Stimulated activated CD4-positive, alpha-beta T cell treated with anti-CD3 and anti-CD28 coated beads, Interleukin-4, amount 100 ng/mL, for 48 hours (primary cell): ENCODE results near the gene SUCLG2.

Experiments
- DNase-seq, 2 donors: peaks; one replicate each; pipeline ENCODE4 v3.0.0-alpha.2; 2020; ENCODE audit warnings: low read depth in 2 of 2

SUCLG2 gene

GRCh38 chr3:67458896-67459530 is 195.4 kb downstream of the SUCLG2 start:
- DNase-seq, result no peak

GRCh38 chr3:67458408-67458807 is 196.0 kb downstream of the SUCLG2 start:
- no peak for DNase-seq

- no peak for DNase-seq
Measured at GRCh38 chr3:67453628-67454027, 200.8 kb downstream of the SUCLG2 start.

GRCh38 chr3:67450153-67450552 is 204.3 kb downstream of the SUCLG2 start:
- DNase-seq, result no peak

- DNase-seq, result no peak
Measured at GRCh38 chr3:67447393-67447792, 207.0 kb downstream of the SUCLG2 start.

GRCh38 chr3:67437789-67438188 is 216.6 kb downstream of the SUCLG2 start:
- DNase-seq, result no peak

- no peak for DNase-seq
Measured at GRCh38 chr3:67437090-67437489, 217.3 kb downstream of the SUCLG2 start.

- DNase-seq, result no peak
Measured at GRCh38 chr3:67433109-67433508, 221.3 kb downstream of the SUCLG2 start.

- no peak for DNase-seq
Measured at GRCh38 chr3:67431887-67432286, 222.5 kb downstream of the SUCLG2 start.

- no peak for DNase-seq
Measured at GRCh38 chr3:67423722-67424121, 230.7 kb downstream of the SUCLG2 start.

- no peak for DNase-seq
Measured at GRCh38 chr3:67421912-67422311, 232.5 kb downstream of the SUCLG2 start.

- DNase-seq, result no peak
Measured at GRCh38 chr3:67419779-67420178, 234.6 kb downstream of the SUCLG2 start.

- no peak for DNase-seq
Measured at GRCh38 chr3:67419218-67419529, 235.2 kb downstream of the SUCLG2 start.

- no peak for DNase-seq
Measured at GRCh38 chr3:67418426-67419217, 235.8 kb downstream of the SUCLG2 start.

GRCh38 chr3:67416703-67417102 is 237.7 kb downstream of the SUCLG2 start:
- no peak for DNase-seq

- DNase-seq, result no peak
Measured at GRCh38 chr3:67415511-67415910, 238.9 kb downstream of the SUCLG2 start.

- DNase-seq, result no peak
Measured at GRCh38 chr3:67414740-67415139, 239.7 kb downstream of the SUCLG2 start.

GRCh38 chr3:67405193-67405592 is 249.2 kb downstream of the SUCLG2 start:
- no peak for DNase-seq

- DNase-seq, result no peak
Measured at GRCh38 chr3:67402873-67403272, 251.5 kb downstream of the SUCLG2 start.

GRCh38 chr3:67401921-67402320 is 252.5 kb downstream of the SUCLG2 start:
- DNase-seq, result no peak

- DNase-seq, result no peak
Measured at GRCh38 chr3:67400476-67400875, 253.9 kb downstream of the SUCLG2 start.

GRCh38 chr3:67389176-67389575 is 265.2 kb downstream of the SUCLG2 start:
- no peak for DNase-seq

- no peak for DNase-seq
Measured at GRCh38 chr3:67388738-67389137, 265.7 kb downstream of the SUCLG2 start.

- no peak for DNase-seq
Measured at GRCh38 chr3:67386451-67386850, 268.0 kb downstream of the SUCLG2 start.
